ENCODE measurements around the gene ELMOD1.

DNA sequence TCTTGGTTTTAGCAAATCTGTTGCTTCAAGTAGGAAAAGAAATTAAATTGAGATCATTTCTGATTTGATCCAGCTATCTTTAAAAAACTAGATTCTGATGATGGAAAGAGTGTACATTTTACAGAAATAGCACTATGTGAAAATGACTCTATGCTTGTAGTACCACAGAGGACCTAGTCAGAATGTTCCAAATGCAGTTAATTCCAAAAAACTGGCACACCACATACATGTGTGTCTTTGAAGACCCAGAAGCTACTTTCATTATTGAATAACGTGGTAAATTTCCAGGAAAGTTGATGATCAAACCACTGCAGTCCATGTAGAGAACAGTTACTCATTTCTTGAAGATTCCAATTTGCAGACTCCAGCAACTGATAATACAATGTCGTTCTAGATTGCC is 3.8 kb downstream of the ELMOD1 start:
- TF ChIP-seq POLR2AphosphoS5 (IDR thresholded peaks at IDR 0.05; ENCODE audit: low read depth, low read length) (no peak), POU2F2 (IDR thresholded peaks at IDR 0.05; ENCODE audit: low read depth, low read length) (no peak), SPI1 (IDR thresholded peaks at IDR 0.05; ENCODE audit: low read depth, low read length) (no peak), POLR2A (IDR thresholded peaks at IDR 0.05; ENCODE audit: low read depth, low read length) (no peak), TAF1 (IDR thresholded peaks at IDR 0.05; ENCODE audit: low read depth, low read length) (no peak), PAX5 (IDR thresholded peaks at IDR 0.05; ENCODE audit: insufficient read depth, low read length, severe bottlenecking) (no peak)
